ENCODE data around the gene PRKCD.

PRKCD gene

DNA sequence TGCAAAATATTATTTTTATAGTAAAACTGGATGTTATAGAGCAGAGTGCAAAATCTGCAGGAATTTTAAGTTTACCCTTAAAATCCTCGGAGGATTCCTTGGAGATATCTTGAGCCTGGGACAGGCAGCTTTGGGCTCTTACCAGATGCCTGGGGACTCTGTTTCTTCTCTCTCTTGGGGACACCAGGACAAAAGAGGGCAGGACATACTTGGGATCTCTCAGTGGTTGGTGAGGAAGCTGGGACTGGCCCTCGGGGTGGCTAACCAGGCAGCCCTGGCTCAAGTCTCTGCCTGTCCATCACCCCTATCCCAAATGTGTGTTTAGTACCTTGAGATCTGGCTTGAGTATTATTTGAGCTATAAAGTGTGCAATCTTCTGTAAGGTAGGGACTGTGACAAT, 56.2 kb downstream of the PRKCD start:
- ATAC-seq = no peak
- TF ChIP-seq ZNF8 (CRISPR knock-in tag; IDR thresholded peaks at IDR 0.05) (no peak), SNAI2 (CRISPR knock-in tag; IDR thresholded peaks at IDR 0.05) (no peak), ZNF565 (CRISPR knock-in tag; conservative IDR thresholded peaks at IDR 0.05; ENCODE audit: low read depth) (no peak), ZC3H10 (CRISPR knock-in tag; IDR thresholded peaks at IDR 0.05) (no peak), TOX (CRISPR knock-in tag; IDR thresholded peaks at IDR 0.05; ENCODE audit: borderline replicate concordance) (no peak)

DNA sequence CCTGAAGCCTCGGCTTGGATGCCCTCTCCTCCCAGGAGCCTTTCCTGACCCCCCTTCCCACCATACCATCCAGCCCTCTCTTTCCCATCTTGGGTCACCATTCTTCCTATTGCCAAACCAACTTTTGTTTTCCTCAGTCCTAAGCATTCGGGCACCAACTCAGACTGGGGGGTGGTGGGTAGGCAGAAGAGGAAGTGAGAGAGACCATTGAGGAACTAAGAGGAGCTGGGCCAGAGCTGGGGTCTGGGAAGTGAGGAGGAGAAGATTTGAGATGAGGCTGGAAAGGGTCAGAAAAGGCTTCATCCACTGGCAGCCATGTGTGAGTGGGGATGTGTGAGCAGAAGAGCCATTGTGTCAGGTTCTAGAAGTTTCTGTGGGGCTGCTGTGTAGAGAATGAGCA, 57.1 kb downstream of the PRKCD start:
- ATAC-seq = no peak

DNA sequence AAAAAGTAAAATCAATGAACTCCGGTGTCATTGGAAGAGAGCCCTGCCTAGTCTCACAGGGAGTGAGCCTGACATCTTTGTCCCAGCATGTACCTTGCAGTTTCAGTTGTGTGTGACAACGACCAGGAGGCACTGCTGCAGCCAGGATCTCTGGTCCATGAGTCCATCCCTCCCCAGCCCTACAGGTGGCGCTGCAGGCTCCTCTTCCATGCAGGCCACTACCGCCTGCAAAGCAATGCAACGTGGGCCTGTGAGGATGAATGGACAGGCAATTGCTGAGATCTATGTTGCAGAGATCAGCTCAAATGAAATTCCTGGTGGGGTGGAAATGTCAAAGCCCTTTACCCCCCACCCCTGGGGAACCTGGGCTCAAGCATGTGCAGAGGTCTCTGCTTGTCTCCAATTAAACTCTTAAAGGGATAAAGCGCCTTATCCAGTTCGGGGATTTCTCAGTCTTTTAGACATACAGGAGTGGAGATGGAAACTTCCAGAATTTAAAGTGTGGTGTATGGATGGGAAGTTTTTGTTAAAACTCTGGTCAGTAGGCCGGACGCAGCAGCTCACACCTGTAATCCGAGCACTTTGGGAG, 59.0 kb downstream of the PRKCD start:
- peak; percentile 95 for ATAC-seq
- TF ChIP-seq ZNF8 (CRISPR knock-in tag; IDR thresholded peaks at IDR 0.05) = no peak

More for the DNA sequence above, 57.1 kb downstream of the PRKCD start:
- TF ChIP-seq ARNTL (CRISPR knock-in tag; IDR thresholded peaks at IDR 0.05; ENCODE audit: borderline replicate concordance, low read depth) = no peak

GRCh38 chr3:53221345-53221744, 60.3 kb downstream of the PRKCD start:
- no peak for ATAC-seq
- no peak for TF ChIP-seq ZNF8 (CRISPR knock-in tag; IDR thresholded peaks at IDR 0.05)
- TF ChIP-seq PATZ1 (CRISPR knock-in tag; IDR thresholded peaks at IDR 0.05; ENCODE audit: borderline replicate concordance) = no peak
- no peak for TF ChIP-seq ZC3H10 (CRISPR knock-in tag; IDR thresholded peaks at IDR 0.05)
- TF ChIP-seq ZFP30 (CRISPR knock-in tag; IDR thresholded peaks at IDR 0.05) = no peak
- no peak for TF ChIP-seq GLIS3 (CRISPR knock-in tag; IDR thresholded peaks at IDR 0.05)
- TF ChIP-seq CREB5 (CRISPR knock-in tag; IDR thresholded peaks at IDR 0.05; ENCODE audit: low read depth) = no peak
- TF ChIP-seq ESRRG (CRISPR knock-in tag; IDR thresholded peaks at IDR 0.05) = no peak
- no peak for TF ChIP-seq CSDC2 (CRISPR knock-in tag; IDR thresholded peaks at IDR 0.05)
- TF ChIP-seq TCF4 (CRISPR knock-in tag; IDR thresholded peaks at IDR 0.05; ENCODE audit: borderline replicate concordance) = no peak

DNA sequence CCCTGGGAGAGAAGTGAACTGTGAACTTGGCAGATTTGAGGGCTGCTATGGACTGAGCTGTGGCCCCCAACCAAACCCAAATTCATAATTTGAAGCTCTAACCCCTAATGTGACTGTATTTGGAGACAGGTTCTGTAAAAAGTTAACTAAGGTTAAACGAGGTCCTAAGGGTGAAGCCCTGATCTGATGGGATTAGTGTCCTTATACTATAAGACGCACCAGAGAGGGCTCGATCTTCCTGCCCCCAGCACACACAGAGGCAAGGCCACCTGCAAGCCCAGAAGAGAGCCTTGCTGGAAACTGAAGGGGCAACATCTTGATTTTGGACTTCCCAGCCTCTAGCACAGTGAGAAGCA, 60.8 kb downstream of the PRKCD start:
- TF ChIP-seq CREB5 (CRISPR knock-in tag; IDR thresholded peaks at IDR 0.05; ENCODE audit: low read depth) (no peak), ZFP3 (CRISPR knock-in tag; IDR thresholded peaks at IDR 0.05) (no peak), PPARA (CRISPR knock-in tag; IDR thresholded peaks at IDR 0.05; ENCODE audit: borderline replicate concordance) (no peak), TOX (CRISPR knock-in tag; IDR thresholded peaks at IDR 0.05; ENCODE audit: borderline replicate concordance) (no peak), RARB (CRISPR knock-in tag; IDR thresholded peaks at IDR 0.05) (no peak), POU6F1 (CRISPR knock-in tag; IDR thresholded peaks at IDR 0.05; ENCODE audit: borderline replicate concordance, low read depth) (no peak), ARNTL (CRISPR knock-in tag; IDR thresholded peaks at IDR 0.05; ENCODE audit: borderline replicate concordance, low read depth) (no peak), ZNF8 (CRISPR knock-in tag; IDR thresholded peaks at IDR 0.05) (no peak), CSDC2 (CRISPR knock-in tag; IDR thresholded peaks at IDR 0.05) (no peak), ZNF70 (CRISPR knock-in tag; IDR thresholded peaks at IDR 0.05) (no peak), PATZ1 (CRISPR knock-in tag; IDR thresholded peaks at IDR 0.05; ENCODE audit: borderline replicate concordance) (no peak), ZFP30 (CRISPR knock-in tag; IDR thresholded peaks at IDR 0.05) (no peak), OSR1 (CRISPR knock-in tag; IDR thresholded peaks at IDR 0.05) (no peak), ESRRG (CRISPR knock-in tag; IDR thresholded peaks at IDR 0.05) (no peak), TCF4 (CRISPR knock-in tag; IDR thresholded peaks at IDR 0.05; ENCODE audit: borderline replicate concordance) (no peak), GLIS3 (CRISPR knock-in tag; IDR thresholded peaks at IDR 0.05) (no peak), ZNF565 (CRISPR knock-in tag; conservative IDR thresholded peaks at IDR 0.05; ENCODE audit: low read depth) (no peak)
- TF ChIP-seq, protein P1, sequence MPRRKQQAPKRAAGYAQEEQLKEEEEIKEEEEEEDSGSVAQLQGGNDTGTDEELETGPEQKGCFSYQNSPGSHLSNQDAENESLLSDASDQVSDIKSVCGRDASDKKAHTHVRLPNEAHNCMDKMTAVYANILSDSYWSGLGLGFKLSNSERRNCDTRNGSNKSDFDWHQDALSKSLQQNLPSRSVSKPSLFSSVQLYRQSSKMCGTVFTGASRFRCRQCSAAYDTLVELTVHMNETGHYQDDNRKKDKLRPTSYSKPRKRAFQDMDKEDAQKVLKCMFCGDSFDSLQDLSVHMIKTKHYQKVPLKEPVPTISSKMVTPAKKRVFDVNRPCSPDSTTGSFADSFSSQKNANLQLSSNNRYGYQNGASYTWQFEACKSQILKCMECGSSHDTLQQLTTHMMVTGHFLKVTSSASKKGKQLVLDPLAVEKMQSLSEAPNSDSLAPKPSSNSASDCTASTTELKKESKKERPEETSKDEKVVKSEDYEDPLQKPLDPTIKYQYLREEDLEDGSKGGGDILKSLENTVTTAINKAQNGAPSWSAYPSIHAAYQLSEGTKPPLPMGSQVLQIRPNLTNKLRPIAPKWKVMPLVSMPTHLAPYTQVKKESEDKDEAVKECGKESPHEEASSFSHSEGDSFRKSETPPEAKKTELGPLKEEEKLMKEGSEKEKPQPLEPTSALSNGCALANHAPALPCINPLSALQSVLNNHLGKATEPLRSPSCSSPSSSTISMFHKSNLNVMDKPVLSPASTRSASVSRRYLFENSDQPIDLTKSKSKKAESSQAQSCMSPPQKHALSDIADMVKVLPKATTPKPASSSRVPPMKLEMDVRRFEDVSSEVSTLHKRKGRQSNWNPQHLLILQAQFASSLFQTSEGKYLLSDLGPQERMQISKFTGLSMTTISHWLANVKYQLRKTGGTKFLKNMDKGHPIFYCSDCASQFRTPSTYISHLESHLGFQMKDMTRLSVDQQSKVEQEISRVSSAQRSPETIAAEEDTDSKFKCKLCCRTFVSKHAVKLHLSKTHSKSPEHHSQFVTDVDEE (CRISPR knock-in tag; IDR thresholded peaks at IDR 0.05) = no peak
- TF ChIP-seq, protein P2, sequence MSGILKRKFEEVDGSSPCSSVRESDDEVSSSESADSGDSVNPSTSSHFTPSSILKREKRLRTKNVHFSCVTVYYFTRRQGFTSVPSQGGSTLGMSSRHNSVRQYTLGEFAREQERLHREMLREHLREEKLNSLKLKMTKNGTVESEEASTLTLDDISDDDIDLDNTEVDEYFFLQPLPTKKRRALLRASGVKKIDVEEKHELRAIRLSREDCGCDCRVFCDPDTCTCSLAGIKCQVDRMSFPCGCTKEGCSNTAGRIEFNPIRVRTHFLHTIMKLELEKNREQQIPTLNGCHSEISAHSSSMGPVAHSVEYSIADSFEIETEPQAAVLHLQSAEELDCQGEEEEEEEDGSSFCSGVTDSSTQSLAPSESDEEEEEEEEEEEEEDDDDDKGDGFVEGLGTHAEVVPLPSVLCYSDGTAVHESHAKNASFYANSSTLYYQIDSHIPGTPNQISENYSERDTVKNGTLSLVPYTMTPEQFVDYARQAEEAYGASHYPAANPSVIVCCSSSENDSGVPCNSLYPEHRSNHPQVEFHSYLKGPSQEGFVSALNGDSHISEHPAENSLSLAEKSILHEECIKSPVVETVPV (CRISPR knock-in tag; IDR thresholded peaks at IDR 0.05) = no peak
- ATAC-seq = no peak

Data from SK-N-SH treated with all-trans-retinoic acid at 6 μM for 48 hours (cell line).